DND-41 (cell line): Measurements from ENCODE around the gene JADE2.

Experiments
- ATAC-seq: fragments of 200-7000 bp; cut with Tn5 transposase; 3 replicates; pipeline ENCODE4 v1.9.1; 2021; ENCODE audit warnings: low read depth; ENCODE audit not compliant: insufficient read depth
- DNase-seq: peaks from one replicate; pipeline ENCODE4 v3.0.0-alpha.2; 2020
- H2AFZ ChIP-seq: 2 replicates; pipeline ENCODE4 v1.6.0; 2012; ENCODE audit warnings: low read depth, low read length
- H3K27ac ChIP-seq: 2 replicates; pipeline ENCODE4 v1.5.1; 2012; ENCODE audit warnings: low read length, inconsistent platforms
- H3K27me3 ChIP-seq: fragments of 200-600 bp; sonication (generic); 2 replicates; pipeline ENCODE4 v1.6.0; 2012; ENCODE audit warnings: low read length, mild to moderate bottlenecking, inconsistent platforms; ENCODE audit not compliant: insufficient read depth, poor library complexity
- H3K36me3 ChIP-seq: 2 replicates; pipeline ENCODE4 v1.5.1; 2012; ENCODE audit warnings: low read length, inconsistent platforms; ENCODE audit not compliant: insufficient read depth
- H3K4me1 ChIP-seq: 2 replicates; pipeline ENCODE4 v1.5.1; 2012; ENCODE audit warnings: mild to moderate bottlenecking, low read length; ENCODE audit not compliant: insufficient read depth
- H3K4me2 ChIP-seq: 2 replicates; pipeline ENCODE4 v1.6.0; 2012; ENCODE audit warnings: mild to moderate bottlenecking, moderate library complexity, low read length, inconsistent platforms; ENCODE audit not compliant: insufficient read depth
- H3K4me3 ChIP-seq, 2 experiments: fragments of 200-600 bp in 1 of 2; shearing (Covaris generic) in 1 of 2; 2 replicates each; pipeline ENCODE4 v1.5.1; 2012 to 2016; ENCODE audit warnings: inconsistent platforms in 2 of 2, low read length in 2 of 2, mild to moderate bottlenecking in 2 of 2, low read depth in 1 of 2, moderate library complexity in 1 of 2
- H3K79me2 ChIP-seq: 2 replicates; pipeline ENCODE4 v1.6.0; 2012; ENCODE audit warnings: low read length, inconsistent platforms; ENCODE audit not compliant: insufficient read depth
- H3K9ac ChIP-seq: 2 replicates; pipeline ENCODE4 v1.6.0; 2012; ENCODE audit warnings: low read depth, mild to moderate bottlenecking, inconsistent platforms, low read length, moderate library complexity
- H3K9me3 ChIP-seq: 2 replicates; pipeline ENCODE4 v1.5.1; 2012; ENCODE audit warnings: low read length, moderate library complexity, mild to moderate bottlenecking, inconsistent platforms; ENCODE audit not compliant: insufficient read depth, severe bottlenecking
- H4K20me1 ChIP-seq: 2 replicates; pipeline ENCODE4 v1.6.0; 2012; ENCODE audit warnings: low read length; ENCODE audit not compliant: insufficient read depth
- EZH2 ChIP-seq: IDR thresholded peaks from 3 replicates; pipeline ENCODE4 v1.6.1; 2012; ENCODE audit warnings: borderline replicate concordance, low read depth, mild to moderate bottlenecking, moderate library complexity, low read length, inconsistent platforms; ENCODE audit not compliant: severe bottlenecking
- TF ChIP-seq, protein P1 (sequence below): IDR thresholded peaks from 2 replicates; pipeline ENCODE4 v1.5.1; 2012; ENCODE audit warnings: borderline replicate concordance, low read length, moderate library complexity, mild to moderate bottlenecking; ENCODE audit not compliant: poor library complexity, severe bottlenecking; ENCODE audit errors: extremely low read depth

The JADE2 gene

DNA sequence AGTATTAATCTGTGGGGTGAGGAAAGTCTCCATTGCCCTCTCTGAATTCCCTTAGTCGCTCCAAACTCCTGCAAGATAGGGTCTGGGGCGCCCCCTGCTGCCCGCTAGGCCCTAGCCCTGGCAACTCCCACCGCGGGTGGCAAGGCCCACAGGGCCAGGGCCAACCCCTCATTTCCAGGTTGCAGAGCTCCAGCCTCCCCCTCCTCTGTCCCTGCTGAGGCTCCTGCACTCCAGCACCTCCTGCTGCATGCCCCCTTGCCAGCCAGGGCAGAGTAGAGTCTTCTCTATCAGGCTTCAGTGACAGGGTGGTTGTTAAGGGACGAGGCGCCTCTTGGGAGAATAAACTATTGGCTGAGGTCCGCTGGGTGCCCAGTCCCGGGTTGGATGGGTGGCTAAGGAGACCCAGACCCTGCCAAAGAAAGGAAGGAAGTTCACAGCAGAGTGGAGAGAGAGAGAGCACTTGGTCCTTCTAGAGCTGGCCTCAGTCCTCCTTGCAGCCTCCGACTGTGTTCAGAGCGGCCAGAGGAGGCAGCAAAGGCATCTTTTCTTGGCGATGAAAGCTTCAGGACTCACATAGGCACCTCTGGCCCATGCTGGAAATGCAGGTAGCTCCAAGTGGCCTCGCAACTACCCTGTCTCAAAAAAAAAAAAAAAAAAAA is 61.5 kb downstream of the JADE2 start:
- no peak overlapping the region for H3K9ac ChIP-seq
- DNase-seq (peak; percentile 86), ATAC-seq (peak; percentile 93)
- TF ChIP-seq, protein P1, sequence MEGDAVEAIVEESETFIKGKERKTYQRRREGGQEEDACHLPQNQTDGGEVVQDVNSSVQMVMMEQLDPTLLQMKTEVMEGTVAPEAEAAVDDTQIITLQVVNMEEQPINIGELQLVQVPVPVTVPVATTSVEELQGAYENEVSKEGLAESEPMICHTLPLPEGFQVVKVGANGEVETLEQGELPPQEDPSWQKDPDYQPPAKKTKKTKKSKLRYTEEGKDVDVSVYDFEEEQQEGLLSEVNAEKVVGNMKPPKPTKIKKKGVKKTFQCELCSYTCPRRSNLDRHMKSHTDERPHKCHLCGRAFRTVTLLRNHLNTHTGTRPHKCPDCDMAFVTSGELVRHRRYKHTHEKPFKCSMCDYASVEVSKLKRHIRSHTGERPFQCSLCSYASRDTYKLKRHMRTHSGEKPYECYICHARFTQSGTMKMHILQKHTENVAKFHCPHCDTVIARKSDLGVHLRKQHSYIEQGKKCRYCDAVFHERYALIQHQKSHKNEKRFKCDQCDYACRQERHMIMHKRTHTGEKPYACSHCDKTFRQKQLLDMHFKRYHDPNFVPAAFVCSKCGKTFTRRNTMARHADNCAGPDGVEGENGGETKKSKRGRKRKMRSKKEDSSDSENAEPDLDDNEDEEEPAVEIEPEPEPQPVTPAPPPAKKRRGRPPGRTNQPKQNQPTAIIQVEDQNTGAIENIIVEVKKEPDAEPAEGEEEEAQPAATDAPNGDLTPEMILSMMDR: peak; percentile 93
- no peak for TF ChIP-seq EZH2
- no peaks in the 10 kb centered on the region for H3K9me3 ChIP-seq
- peaks cover under 1% of the 10 kb centered on the region; the same call in 1 of the 2 replicates for H4K20me1 ChIP-seq
- H3K27me3 ChIP-seq: no peaks in the 10 kb centered on the region
- no peak overlapping the region for H3K27ac ChIP-seq
- peaks cover 4% of the 10 kb centered on the region for H3K4me1 ChIP-seq
- H3K36me3 ChIP-seq: no peaks in the 10 kb centered on the region
- no peak overlapping the region for H3K4me3 ChIP-seq
- H3K79me2 ChIP-seq: no peaks in the 10 kb centered on the region
- peak overlapping the region; percentile 73 for H2AFZ ChIP-seq
- 0 out of 2 replicates have a peak overlapping the region, but pooled peaks have one; percentile 10 for H3K4me2 ChIP-seq

DNA sequence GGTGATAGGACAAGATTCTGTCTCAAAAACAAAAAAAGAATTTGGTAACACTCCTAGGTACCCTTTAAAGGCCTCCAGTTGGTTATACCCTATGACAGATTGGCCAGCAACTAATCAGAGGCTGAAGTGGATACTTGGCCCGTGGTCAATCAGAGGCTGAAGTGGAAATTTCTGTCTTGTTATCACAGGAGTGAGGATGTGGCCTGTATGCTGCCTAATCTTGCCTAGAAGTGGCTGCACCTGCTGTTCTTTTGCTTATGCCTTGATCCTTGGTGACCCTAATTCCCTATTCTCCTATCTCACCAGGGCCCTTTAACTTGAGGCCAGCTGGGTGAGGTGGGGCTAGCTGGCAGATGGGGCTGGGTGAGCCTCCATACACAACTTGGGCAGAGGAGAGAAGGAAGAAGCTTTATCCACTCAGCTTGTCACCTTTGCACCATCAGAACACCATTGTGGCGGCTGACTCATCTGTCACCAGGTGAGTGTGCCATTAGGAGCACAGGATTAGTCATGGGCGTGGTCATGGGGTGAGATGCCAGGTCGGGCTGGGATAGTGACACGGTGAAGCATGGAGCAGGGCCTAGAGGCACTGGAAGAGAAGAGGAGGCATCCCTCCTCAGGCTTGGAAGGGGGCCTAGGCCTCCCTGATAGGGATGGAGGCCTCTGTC is 65.7 kb downstream of the JADE2 start:
- Histone ChIP-seq H3K4me1 (peaks cover 4% of the 10 kb centered on the region), H4K20me1 (no peaks in the 10 kb centered on the region), H3K4me3 (no peak overlapping the region), H3K36me3 (no peaks in the 10 kb centered on the region), H3K27me3 (no peaks in the 10 kb centered on the region), H3K9ac (no peak overlapping the region), H3K4me2 (no peak overlapping the region), H3K27ac (no peak overlapping the region), H3K79me2 (no peaks in the 10 kb centered on the region), H3K9me3 (no peaks in the 10 kb centered on the region), H2AFZ (no peak overlapping the region)
- DNase-seq (no peak), ATAC-seq (no peak)
- TF ChIP-seq, protein P1: no peak

DNA sequence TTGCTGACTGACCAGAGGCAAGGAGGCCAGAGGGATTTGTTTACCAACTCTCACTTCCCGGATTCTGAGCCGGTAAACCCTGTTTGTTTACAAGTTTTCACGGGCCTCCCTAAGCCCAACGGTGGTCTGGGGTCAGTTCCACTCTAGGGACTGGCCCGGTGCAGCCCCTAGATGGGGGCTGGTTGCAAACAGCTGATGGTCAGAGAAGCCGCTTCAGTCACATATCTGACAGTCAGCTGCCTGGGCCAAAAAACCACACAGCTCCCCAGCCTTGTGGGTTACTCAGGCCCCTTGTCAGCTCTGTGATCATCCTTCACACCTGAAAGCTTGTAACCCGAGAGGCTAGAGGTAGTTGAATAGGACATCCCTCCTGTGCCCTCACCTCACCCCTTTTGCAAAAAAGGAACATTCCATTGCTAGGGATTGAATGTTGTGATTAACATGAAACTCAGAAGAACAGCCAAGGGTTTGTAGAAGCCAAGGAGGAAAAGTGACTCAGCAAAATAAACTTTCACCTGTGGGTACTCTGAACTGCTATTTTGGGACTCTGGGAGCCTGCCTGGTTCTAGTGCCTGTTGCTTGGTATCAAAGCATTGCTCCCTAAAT is 66.8 kb downstream of the JADE2 start:
- no peak overlapping the region for H3K4me3 ChIP-seq
- ATAC-seq: no peak
- H3K9me3 ChIP-seq: no peaks in the 10 kb centered on the region
- no peak overlapping the region for H3K27ac ChIP-seq
- DNase-seq: no peak
- no peak overlapping the region for H3K4me2 ChIP-seq
- no peak overlapping the region for H3K9ac ChIP-seq
- no peak overlapping the region for H2AFZ ChIP-seq
- no peaks in the 10 kb centered on the region for H3K36me3 ChIP-seq
- H3K4me1 ChIP-seq: no peaks in the 10 kb centered on the region
- no peaks in the 10 kb centered on the region for H3K79me2 ChIP-seq
- H3K27me3 ChIP-seq: no peaks in the 10 kb centered on the region
- TF ChIP-seq, protein P1: no peak
- TF ChIP-seq EZH2: no peak
- no peaks in the 10 kb centered on the region for H4K20me1 ChIP-seq
